Measurements from ENCODE around the gene TANC1. TPM values are rescaled to one million over a fixed set of nuclear protein-coding genes. Genes with fewer than 3 reads are reported as not detected.

The TANC1 gene
- polyA plus RNA-seq, 1 donor, result 22.6 TPM

DNA sequence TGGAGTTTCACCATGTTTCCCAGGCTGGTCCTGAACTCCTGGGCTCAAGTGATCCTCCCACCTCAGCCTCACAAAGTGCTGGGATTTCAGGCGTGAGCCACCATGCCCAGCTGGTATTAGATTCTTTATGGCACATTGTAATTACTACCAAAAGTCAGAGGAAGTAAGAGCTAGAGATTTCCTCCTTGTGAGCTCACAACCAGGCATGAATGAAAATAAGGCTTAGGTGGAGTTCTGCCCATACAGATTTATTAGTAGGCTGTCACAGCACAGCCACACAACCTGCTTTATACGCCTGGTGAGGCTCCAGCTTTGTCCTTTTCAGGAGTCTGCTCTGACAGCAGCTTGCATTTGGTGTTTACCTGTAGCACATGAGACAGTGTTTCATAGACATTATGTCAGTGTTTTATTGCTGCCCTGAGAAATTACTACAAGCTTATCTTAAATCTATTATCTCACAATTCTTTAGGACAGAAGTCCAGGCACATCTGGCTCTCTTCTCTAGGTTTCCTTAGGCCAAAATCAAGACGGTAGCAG lies 156.6 kb downstream of the TANC1 start:
- Histone ChIP-seq H3K9me3 (ENCODE audit: control insufficient read depth, low read depth, low read length) (no peaks in the 10 kb centered on the region), H3K4me3 (ENCODE audit: low read length) (no peak overlapping the region), H3K36me3 (ENCODE audit: control insufficient read depth, insufficient read depth, low read length) (no peaks in the 10 kb centered on the region), H3K27me3 (ENCODE audit: control insufficient read depth, insufficient read depth, low read length) (no peaks in the 10 kb centered on the region), H3K27ac (ENCODE audit: low read length) (peak overlapping the region; percentile 95), H3K4me1 (ENCODE audit: control insufficient read depth, insufficient read depth, low read length) (peaks cover 30% of the 10 kb centered on the region)
- WGBS (ENCODE audit: insufficient coverage, low lambda C conversion rate), result no CpG with 5 or more reads among the region's 3 CpGs
- peak; percentile 72 to 89 for DNase-seq

DNA sequence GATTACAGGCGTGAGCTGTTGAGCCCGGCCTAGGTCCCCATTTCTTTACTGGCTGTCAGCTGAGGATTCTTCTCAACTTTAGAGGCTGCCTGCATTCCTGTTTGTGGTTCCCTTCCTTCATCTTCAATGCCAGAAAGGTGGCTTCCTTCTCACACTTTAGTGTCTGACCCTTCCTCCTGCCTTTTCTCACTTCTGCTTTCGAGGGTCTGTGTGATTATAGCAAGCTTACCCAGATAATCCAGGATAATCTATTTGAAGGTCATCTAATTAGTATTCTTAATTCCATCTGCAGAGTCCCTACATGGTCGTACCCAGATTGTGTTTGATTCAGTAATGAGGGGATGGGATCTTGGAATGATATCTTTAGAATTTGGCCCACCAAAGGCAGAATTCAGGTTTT lies 157.4 kb downstream of the TANC1 start:
- peaks cover 30% of the 10 kb centered on the region for H3K4me1 ChIP-seq (ENCODE audit: control insufficient read depth, insufficient read depth, low read length)

DNA sequence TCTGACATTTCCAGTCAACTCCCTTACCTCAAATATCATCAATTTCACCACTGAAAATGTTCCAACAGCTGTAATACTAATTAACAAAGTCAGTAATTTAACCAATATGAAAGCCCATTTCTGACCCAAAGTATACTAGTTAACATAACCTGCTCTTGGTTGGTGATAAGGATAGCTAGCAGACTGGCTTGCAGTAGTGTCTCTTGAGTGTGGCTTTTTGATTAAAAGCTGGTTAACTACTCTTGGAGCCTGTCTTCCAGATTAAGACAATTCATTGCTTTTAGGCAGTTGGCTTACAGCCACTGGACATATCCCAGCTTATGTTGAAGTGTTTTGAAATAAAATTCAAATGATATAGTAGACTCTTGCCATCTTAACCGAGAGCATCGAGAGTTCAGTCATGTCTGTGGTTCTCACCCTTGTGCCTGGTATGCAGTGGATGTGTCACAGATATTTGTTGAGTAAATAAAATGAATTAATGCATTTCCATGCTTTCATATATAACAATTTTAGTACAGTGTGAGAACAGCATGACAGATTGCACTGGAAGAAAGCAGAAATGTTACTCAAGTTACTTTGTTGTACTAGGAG lies 158.1 kb downstream of the TANC1 start:
- Histone ChIP-seq H3K27ac (ENCODE audit: low read length) (no peak overlapping the region), H3K4me1 (ENCODE audit: control insufficient read depth, insufficient read depth, low read length) (peaks cover 30% of the 10 kb centered on the region), H3K4me3 (ENCODE audit: low read length) (no peak overlapping the region), H3K9me3 (ENCODE audit: control insufficient read depth, low read depth, low read length) (no peaks in the 10 kb centered on the region), H3K36me3 (ENCODE audit: control insufficient read depth, insufficient read depth, low read length) (no peaks in the 10 kb centered on the region), H3K27me3 (ENCODE audit: control insufficient read depth, insufficient read depth, low read length) (no peaks in the 10 kb centered on the region)
- WGBS (ENCODE audit: insufficient coverage, low lambda C conversion rate), result 75% methylated on average over 2 of the region's 2 CpGs
- no peak for DNase-seq

More for the DNA sequence above, 157.4 kb downstream of the TANC1 start:
- no CpG with 5 or more reads among the region's 4 CpGs for WGBS (ENCODE audit: insufficient coverage, low lambda C conversion rate)
- H3K9me3 ChIP-seq (ENCODE audit: control insufficient read depth, low read depth, low read length), result no peaks in the 10 kb centered on the region
- no peaks in the 10 kb centered on the region for H3K36me3 ChIP-seq (ENCODE audit: control insufficient read depth, insufficient read depth, low read length)
- no peak overlapping the region for H3K4me3 ChIP-seq (ENCODE audit: low read length)
- no peaks in the 10 kb centered on the region for H3K27me3 ChIP-seq (ENCODE audit: control insufficient read depth, insufficient read depth, low read length)
- H3K27ac ChIP-seq (ENCODE audit: low read length), result peak overlapping the region; percentile 95
- DNase-seq, result no peak

DNA sequence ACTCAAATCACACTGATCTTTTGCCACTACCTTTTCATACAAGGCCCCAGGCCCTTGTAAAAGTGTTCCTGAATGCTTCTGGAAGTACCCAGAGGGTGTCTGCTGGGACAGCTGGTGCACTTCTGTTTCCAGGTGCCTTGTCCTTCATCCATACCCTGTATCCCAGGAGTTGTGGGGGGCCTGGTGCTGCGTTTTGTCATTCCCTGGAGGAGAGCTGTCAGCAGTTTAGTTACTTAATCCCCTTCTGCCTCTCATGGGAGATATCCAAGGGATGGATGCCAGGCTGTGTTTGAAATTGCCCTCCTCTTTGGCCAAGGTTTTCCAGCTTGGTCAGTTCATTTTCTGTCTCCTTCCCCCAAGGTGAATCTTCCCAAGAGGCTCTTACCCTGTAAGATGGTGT lies 159.8 kb downstream of the TANC1 start:
- no peak for DNase-seq
- Histone ChIP-seq H3K27ac (ENCODE audit: low read length) (no peak overlapping the region), H3K4me3 (ENCODE audit: low read length) (no peak overlapping the region), H3K36me3 (ENCODE audit: control insufficient read depth, insufficient read depth, low read length) (no peaks in the 10 kb centered on the region), H3K4me1 (ENCODE audit: control insufficient read depth, insufficient read depth, low read length) (peaks cover 25% of the 10 kb centered on the region), H3K9me3 (ENCODE audit: control insufficient read depth, low read depth, low read length) (no peaks in the 10 kb centered on the region), H3K27me3 (ENCODE audit: control insufficient read depth, insufficient read depth, low read length) (no peaks in the 10 kb centered on the region)
- no CpG with 5 or more reads among the region's 1 CpG for WGBS (ENCODE audit: insufficient coverage, low lambda C conversion rate)

DNA sequence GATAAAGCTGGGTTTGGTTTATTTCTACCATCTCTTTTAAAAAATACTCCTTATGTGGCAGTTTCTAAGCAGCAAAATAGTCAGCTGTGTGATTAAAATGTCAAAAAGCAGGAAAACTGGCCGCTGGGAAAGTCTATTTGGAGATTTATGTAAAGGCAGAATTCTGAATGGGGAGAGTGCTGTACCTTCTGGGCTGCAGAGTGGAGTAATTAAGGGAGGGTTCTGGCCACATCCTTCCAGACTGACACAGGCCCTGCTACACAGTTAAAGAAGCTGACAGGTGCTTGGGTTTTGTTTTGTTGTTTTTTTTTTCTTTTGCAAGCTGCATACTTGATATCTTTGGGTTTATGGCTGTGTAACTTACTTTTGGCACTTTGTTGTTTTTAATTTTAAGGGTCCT lies 160.8 kb downstream of the TANC1 start:
- H3K36me3 ChIP-seq (ENCODE audit: control insufficient read depth, insufficient read depth, low read length), result no peaks in the 10 kb centered on the region
- peaks cover 14% of the 10 kb centered on the region for H3K4me1 ChIP-seq (ENCODE audit: control insufficient read depth, insufficient read depth, low read length)
- no peaks in the 10 kb centered on the region for H3K27me3 ChIP-seq (ENCODE audit: control insufficient read depth, insufficient read depth, low read length)
- DNase-seq, result no peak
- no peak overlapping the region for H3K4me3 ChIP-seq (ENCODE audit: low read length)
- no peak overlapping the region for H3K27ac ChIP-seq (ENCODE audit: low read length)
- H3K9me3 ChIP-seq (ENCODE audit: control insufficient read depth, low read depth, low read length), result no peaks in the 10 kb centered on the region
- WGBS (ENCODE audit: insufficient coverage, low lambda C conversion rate), result 67% methylated on average over 1 of the region's 1 CpG

- Histone ChIP-seq H3K27me3 (ENCODE audit: control insufficient read depth, insufficient read depth, low read length) (no peaks in the 10 kb centered on the region), H3K4me1 (ENCODE audit: control insufficient read depth, insufficient read depth, low read length) (peaks cover 10% of the 10 kb centered on the region), H3K9me3 (ENCODE audit: control insufficient read depth, low read depth, low read length) (no peaks in the 10 kb centered on the region), H3K27ac (ENCODE audit: low read length) (no peak overlapping the region), H3K4me3 (ENCODE audit: low read length) (no peak overlapping the region), H3K36me3 (ENCODE audit: control insufficient read depth, insufficient read depth, low read length) (no peaks in the 10 kb centered on the region)
- no peak for DNase-seq
- 80% methylated on average over 1 of the region's 13 CpGs for WGBS (ENCODE audit: insufficient coverage, low lambda C conversion rate)
Observed at GRCh38 chr2:159129824-159130223, 161.4 kb downstream of the TANC1 start.

- no peak for DNase-seq
- WGBS (ENCODE audit: insufficient coverage, low lambda C conversion rate), result 100% methylated on average over 1 of the region's 6 CpGs
- H3K27me3 ChIP-seq (ENCODE audit: control insufficient read depth, insufficient read depth, low read length), result no peaks in the 10 kb centered on the region
- no peaks in the 10 kb centered on the region for H3K9me3 ChIP-seq (ENCODE audit: control insufficient read depth, low read depth, low read length)
- no peaks in the 10 kb centered on the region for H3K36me3 ChIP-seq (ENCODE audit: control insufficient read depth, insufficient read depth, low read length)
- no peak overlapping the region for H3K27ac ChIP-seq (ENCODE audit: low read length)
- H3K4me1 ChIP-seq (ENCODE audit: control insufficient read depth, insufficient read depth, low read length), result peaks cover 5% of the 10 kb centered on the region
- H3K4me3 ChIP-seq (ENCODE audit: low read length), result no peak overlapping the region
Observed at GRCh38 chr2:159130302-159130701, 161.9 kb downstream of the TANC1 start.

GRCh38 chr2:159131267-159131913 lies 162.9 kb downstream of the TANC1 start:
- H3K27ac ChIP-seq (ENCODE audit: low read length), result no peak overlapping the region
- WGBS (ENCODE audit: insufficient coverage, low lambda C conversion rate), result no CpG with 5 or more reads among the region's 7 CpGs
- no peaks in the 10 kb centered on the region for H3K27me3 ChIP-seq (ENCODE audit: control insufficient read depth, insufficient read depth, low read length)
- DNase-seq, result no peak
- no peaks in the 10 kb centered on the region for H3K9me3 ChIP-seq (ENCODE audit: control insufficient read depth, low read depth, low read length)
- no peak overlapping the region for H3K4me3 ChIP-seq (ENCODE audit: low read length)
- H3K36me3 ChIP-seq (ENCODE audit: control insufficient read depth, insufficient read depth, low read length), result no peaks in the 10 kb centered on the region
- no peaks in the 10 kb centered on the region for H3K4me1 ChIP-seq (ENCODE audit: control insufficient read depth, insufficient read depth, low read length)

GRCh38 chr2:159131914-159132281 lies 163.5 kb downstream of the TANC1 start:
- no peaks in the 10 kb centered on the region for H3K4me1 ChIP-seq (ENCODE audit: control insufficient read depth, insufficient read depth, low read length)
- H3K4me3 ChIP-seq (ENCODE audit: low read length), result no peak overlapping the region
- no peaks in the 10 kb centered on the region for H3K9me3 ChIP-seq (ENCODE audit: control insufficient read depth, low read depth, low read length)
- no peak overlapping the region for H3K27ac ChIP-seq (ENCODE audit: low read length)
- WGBS (ENCODE audit: insufficient coverage, low lambda C conversion rate), result 70% methylated on average over 2 of the region's 4 CpGs
- no peaks in the 10 kb centered on the region for H3K36me3 ChIP-seq (ENCODE audit: control insufficient read depth, insufficient read depth, low read length)
- H3K27me3 ChIP-seq (ENCODE audit: control insufficient read depth, insufficient read depth, low read length), result no peaks in the 10 kb centered on the region
- no peak for DNase-seq

DNA sequence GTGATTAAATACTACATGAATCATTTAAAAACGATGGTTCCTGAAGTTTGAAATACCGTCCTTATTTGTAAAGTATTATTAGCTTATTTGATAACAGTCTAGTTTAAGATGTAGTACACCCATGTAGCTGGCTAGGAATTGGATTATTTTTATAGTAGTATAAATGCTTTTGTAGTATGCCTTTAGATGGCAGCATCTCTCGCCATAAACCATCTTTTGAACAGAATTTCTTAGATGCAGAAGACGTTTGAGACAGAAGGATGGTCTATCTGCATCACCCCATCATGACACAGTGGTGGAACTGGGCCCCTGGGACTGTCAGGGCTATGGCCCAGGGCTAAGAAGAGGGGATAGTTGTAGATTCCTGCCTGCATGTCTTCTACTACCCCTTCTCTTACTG lies 165.4 kb downstream of the TANC1 start:
- Histone ChIP-seq H3K9me3 (ENCODE audit: control insufficient read depth, low read depth, low read length) (no peaks in the 10 kb centered on the region), H3K27me3 (ENCODE audit: control insufficient read depth, insufficient read depth, low read length) (no peaks in the 10 kb centered on the region), H3K36me3 (ENCODE audit: control insufficient read depth, insufficient read depth, low read length) (no peaks in the 10 kb centered on the region), H3K4me3 (ENCODE audit: low read length) (no peak overlapping the region), H3K4me1 (ENCODE audit: control insufficient read depth, insufficient read depth, low read length) (no peaks in the 10 kb centered on the region), H3K27ac (ENCODE audit: low read length) (no peak overlapping the region)
- 80% methylated on average over 2 of the region's 4 CpGs for WGBS (ENCODE audit: insufficient coverage, low lambda C conversion rate)
- DNase-seq, result no peak

GRCh38 chr2:159134979-159135378 lies 166.5 kb downstream of the TANC1 start:
- DNase-seq, result no peak
- H3K4me3 ChIP-seq (ENCODE audit: low read length), result no peak overlapping the region
- WGBS (ENCODE audit: insufficient coverage, low lambda C conversion rate), result 85% methylated on average over 2 of the region's 3 CpGs
- H3K9me3 ChIP-seq (ENCODE audit: control insufficient read depth, low read depth, low read length), result no peaks in the 10 kb centered on the region
- no peaks in the 10 kb centered on the region for H3K27me3 ChIP-seq (ENCODE audit: control insufficient read depth, insufficient read depth, low read length)
- H3K4me1 ChIP-seq (ENCODE audit: control insufficient read depth, insufficient read depth, low read length), result no peaks in the 10 kb centered on the region
- H3K27ac ChIP-seq (ENCODE audit: low read length), result no peak overlapping the region
- H3K36me3 ChIP-seq (ENCODE audit: control insufficient read depth, insufficient read depth, low read length), result no peaks in the 10 kb centered on the region
